NCI-H345 treated with DMSO at 0.1 percent for 48 hours (cell line): ENCODE results near the gene PLPPR3.

Source experiments
- DNase-seq: peaks from one replicate; lab custom pipeline; 2025; ENCODE audit not compliant: unreplicated experiment; lab: John Stamatoyannopoulos, UW

Gene PLPPR3

DNA sequence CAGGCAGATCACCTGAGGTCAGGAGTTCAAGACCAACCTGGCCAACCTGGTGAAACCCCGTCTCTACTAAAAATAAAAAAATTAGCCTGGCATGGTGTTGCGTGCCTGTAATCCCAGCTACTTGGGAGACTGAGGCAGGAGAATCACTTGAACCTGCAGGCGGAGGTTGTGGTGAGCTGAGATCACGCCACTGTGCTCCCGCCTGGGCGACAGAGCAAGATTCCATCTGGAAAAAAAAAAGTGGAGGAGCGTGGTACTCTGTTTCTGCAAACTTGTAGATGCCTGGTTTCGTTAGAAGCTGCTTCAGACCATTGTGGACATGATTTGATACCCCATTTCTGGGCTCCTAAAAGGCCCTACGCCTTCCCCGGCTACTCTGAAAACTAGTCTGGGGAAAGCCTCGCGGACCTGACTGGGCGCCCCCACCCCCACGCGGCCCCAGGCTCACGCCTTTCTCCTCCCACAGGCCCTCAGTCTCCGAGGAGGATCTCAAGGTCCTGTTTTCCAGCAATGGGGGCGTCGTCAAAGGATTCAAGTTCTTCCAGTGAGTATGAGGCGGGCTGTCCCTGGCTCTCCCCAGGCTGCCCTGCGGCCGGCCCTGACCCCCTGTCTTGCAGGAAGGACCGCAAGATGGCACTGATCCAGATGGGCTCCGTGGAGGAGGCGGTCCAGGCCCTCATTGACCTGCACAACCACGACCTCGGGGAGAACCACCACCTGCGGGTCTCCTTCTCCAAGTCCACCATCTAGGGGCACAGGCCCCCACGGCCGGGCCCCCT lies 11.5 kb downstream of the PLPPR3 start:
- no peak for DNase-seq

DNA sequence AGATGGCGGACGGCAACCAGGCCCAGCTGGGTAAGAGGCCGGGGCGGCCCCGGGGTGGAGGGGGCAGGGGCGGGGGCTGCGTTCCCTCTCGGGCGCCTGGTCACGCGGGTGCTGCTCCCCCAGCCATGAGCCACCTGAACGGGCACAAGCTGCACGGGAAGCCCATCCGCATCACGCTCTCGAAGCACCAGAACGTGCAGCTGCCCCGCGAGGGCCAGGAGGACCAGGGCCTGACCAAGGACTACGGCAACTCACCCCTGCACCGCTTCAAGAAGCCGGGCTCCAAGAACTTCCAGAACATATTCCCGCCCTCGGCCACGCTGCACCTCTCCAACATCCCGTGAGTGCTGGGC lies 13.4 kb downstream of the PLPPR3 start:
- DNase-seq = no peak

DNA sequence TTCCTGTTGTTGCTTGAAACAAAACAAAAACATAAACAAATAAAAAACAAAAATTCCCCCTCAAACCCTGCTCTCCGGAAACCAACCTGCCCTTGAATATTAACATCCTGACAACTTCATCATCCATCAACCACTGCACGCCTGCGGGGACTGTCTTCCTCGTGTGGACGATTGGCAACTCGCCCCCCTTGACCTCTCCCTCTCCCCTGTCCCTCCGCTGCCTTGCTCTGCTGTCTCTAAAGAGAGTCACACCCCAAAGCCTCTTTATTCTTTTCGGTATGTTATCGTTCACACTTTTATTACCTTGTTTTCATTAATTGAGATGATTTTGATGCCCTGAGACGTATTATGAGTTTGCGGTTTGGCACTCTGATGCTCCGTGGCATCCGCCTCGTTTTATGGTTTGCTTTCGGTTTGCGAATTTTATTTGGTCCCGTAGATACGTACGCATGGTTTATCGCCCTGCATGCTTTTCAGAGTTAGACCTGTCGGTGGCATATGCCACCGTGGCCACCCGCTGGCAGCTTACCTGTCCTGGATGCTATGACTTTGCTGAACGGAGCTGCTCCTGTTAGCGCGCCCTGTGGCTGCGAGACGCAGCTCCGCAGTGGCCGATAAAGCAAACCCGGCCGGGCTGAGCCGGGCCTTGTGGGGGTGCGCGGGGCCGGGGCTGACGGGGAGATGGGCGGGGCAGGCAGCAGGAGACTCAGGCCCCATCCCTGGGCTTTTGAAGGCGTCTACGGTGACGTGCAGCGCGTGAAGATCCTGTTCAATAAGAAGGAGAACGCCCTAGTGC lies 13.9 kb downstream of the PLPPR3 start:
- no peak for DNase-seq

DNA sequence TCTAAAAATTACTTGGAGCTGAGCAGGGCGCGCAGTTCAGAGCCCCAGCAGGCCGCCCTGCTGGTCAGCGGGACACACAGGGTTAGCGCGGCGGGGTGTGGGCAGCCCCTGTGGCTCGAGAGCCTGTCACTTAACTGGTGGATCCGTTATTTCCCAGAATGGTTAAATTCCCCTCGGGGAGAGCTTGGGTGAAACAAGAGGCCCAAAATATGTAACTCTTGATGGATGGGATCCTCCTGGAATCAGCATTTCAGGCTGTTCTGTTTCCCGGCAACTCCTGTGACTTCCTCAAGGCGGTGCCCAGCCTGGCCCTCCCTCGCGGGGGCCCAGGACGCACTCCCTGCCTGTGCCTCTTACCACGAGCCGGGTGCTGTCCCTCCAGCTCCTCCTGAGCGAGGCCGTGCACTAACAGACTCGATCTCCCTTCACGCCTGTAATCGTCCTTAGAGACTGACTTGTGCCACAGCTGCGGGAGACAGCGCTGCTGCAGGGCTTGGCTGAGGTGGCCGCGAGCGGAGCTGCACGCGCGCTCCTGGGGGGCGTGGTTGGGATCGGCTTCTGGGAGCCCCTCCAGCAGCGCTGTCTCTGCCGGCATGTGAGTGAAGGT lies 14.8 kb downstream of the PLPPR3 start:
- no peak for DNase-seq

DNA sequence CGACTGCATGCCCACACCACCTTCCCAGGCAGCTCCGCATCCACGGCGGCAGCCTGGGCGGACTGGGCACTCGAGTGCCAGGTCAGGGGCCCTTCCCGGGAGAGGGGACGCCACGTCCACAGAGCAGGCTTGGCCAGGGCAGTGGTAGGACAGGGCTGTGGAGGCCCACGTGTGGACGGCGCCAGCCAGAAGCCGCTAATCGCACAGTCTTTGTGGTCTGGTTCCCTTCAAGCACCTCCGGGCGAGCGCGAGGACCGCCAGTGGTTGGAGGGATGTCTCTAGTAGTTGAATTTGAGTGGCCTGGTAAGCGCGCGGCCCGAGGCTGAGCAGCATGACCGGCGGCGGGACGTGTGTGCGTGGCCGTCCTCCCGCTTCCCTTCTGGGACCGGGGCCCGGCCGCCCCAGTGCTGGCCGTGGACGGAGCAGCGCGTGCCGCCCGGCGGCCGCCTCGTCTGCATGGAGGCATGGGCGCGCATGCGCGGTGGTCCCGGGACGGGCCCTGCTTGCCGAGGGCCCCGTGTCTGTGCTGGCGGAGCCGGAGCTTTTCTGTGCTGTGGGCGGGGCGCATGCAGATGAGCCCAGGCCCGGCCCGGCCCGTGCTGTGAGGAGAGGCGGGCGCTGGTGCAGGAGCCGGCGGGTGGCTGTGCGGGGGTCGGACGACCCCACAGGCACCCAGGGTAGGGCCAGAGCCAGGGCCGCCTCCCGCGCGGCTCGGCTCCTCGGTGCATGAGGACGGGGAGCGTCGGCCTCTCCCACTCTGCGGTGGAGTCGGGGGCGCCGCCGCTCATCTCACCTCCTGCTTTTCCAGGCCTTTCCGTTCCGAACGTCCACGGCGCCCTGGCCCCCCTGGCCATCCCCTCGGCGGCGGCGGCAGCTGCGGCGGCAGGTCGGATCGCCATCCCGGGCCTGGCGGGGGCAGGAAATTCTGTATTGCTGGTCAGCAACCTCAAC lies 15.9 kb downstream of the PLPPR3 start:
- no peak for DNase-seq

DNA sequence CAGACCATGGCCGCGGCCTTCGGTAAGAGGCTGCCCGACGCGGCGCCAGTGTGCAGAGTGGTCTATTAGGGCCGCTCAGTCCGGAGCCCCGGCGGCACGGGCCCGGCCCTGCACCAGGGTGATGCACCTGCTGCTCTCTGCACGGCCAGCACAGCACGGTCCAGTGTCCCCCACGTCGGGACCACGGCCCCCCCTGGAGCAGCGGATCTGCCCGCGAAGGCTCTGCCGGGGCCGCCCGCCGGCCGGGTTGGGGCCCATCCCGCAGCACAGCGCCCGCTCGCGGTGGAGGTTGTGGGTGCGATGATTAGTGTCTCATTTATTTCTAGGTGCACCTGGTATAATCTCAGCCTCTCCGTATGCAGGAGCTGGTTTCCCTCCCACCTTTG lies 16.6 kb downstream of the PLPPR3 start:
- no peak for DNase-seq

DNA sequence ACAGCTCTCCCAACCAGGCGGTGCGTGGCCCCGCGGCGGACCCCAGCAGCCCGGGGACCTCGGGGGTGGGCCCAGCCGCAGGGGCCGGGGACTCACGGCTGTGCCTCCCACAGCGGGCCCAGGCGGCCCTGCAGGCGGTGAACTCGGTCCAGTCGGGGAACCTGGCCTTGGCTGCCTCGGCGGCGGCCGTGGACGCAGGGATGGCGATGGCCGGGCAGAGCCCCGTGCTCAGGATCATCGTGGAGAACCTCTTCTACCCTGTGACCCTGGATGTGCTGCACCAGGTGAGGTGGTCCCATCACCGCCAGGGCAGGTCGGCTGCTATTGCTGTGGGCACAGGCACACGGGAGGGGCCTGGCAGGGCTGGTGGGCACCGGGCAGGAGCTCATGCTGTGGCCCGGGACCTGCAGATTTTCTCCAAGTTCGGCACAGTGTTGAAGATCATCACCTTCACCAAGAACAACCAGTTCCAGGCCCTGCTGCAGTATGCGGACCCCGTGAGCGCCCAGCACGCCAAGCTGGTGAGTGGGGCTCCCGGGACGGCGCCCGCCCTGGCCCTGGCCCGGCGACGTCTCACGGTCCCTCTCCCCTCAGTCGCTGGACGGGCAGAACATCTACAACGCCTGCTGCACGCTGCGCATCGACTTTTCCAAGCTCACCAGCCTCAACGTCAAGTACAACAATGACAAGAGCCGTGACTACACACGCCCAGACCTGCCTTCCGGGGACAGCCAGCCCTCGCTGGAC lies 17.2 kb downstream of the PLPPR3 start:
- DNase-seq = no peak

DNA sequence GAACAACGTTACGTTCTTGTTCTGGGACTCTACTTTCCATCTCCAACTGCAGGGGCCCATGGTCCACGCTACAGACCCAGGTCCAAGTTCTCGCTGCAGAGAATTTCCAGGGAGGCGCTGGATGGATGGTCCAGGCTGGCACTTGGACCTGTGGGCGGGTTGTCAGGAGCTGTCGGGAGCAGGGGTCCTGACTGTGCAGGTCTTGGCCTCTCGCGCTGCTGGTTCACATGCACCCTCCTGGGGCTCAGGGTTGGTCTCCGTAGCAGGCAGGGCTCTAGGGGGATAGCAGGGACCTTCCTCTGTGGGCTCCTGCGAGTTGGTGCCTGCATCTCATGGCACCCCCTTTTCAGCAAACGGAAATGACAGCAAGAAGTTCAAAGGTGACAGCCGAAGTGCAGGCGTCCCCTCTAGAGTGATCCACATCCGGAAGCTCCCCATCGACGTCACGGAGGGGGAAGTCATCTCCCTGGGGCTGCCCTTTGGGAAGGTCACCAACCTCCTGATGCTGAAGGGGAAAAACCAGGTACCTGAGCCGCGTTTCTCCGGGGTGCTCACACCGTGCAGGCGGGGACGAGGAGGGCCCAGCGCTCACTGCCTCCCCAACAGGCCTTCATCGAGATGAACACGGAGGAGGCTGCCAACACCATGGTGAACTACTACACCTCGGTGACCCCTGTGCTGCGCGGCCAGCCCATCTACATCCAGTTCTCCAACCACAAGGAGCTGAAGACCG lies 17.9 kb downstream of the PLPPR3 start:
- no peak for DNase-seq

DNA sequence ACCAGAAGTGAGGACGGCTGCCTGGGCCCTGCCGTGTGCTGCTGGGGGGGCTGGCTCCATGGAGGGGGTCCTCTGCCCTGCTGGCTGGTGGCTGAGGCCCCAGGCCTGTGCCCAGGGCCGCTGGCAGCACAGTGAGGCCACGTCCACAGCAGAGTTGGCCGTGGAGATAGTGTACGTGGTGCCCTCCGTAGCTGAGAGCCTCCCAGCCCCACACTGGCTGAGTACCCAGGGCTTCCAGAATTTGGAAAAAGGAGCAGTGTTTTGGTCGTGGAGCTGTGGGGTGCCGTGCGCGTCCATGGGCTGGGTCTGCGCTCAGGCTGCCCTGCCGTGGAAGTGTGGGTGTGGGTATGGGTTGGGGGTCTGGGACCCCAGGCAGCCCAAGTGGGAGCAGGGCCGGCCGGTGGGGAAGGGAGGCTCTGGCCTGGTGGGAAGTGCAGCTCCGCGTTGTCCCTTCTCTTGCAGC lies 18.6 kb downstream of the PLPPR3 start:
- DNase-seq = no peak

DNA sequence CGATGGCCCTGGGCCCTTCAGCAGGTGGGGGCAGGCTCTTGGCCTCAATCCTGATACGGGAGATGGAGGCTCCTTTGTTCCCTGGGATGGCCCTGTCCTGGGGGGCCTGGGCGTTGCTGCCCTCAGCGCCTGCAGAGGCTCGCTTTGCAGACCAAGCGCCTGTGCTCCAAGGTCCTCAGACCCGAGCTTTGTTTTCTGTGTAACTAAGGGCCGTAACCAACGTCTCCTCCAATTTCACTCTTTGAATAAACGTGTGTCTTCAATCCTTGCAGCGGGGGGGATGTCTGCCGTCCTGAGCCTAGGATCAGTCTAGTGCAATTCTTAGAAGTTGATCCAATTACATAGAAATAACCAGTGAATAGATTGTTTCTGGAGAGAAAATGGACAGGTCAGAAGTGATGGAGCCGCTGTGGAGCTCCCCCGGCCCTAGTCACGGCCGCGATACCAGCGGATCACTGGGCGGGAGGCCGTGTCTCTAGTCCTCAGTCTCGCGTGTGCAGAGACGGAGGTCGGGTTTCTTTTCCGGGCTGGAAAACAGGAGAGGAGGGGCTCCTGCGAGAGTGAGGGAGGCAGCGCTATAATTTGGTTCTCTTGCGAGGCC lies 19.2 kb downstream of the PLPPR3 start:
- no peak for DNase-seq

DNA sequence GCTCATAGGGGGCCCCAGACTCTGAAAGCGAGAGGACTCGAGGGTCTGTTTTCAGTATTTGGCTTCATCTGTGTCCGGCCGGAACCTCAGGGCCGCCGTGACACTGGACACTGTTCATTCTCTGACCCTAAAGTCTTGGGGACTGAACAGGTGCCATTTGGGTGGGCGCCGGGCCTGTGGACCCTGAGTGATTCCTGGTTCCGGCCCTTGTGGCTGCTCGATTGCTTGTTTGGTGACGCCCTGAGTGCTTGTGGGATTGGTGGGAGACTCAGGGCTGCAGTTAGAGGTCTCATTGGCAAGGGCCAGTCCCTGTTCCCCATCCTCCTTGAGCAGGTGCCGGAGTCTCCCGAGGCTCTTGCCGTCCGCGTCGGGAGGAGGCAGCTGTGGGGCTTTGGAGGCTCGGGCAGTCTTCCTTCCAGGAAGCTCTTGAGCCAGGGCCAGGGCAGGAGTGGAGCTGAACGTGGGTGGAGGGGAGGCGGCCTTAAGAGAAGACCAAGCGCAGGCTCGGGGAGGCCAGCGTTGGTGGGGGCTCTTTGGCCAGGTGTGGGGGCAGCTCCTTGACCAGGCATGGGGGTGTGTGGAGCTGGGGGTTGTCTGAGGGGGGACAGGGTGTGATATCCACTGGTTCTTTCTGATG lies 19.8 kb downstream of the PLPPR3 start:
- DNase-seq = no peak

DNA sequence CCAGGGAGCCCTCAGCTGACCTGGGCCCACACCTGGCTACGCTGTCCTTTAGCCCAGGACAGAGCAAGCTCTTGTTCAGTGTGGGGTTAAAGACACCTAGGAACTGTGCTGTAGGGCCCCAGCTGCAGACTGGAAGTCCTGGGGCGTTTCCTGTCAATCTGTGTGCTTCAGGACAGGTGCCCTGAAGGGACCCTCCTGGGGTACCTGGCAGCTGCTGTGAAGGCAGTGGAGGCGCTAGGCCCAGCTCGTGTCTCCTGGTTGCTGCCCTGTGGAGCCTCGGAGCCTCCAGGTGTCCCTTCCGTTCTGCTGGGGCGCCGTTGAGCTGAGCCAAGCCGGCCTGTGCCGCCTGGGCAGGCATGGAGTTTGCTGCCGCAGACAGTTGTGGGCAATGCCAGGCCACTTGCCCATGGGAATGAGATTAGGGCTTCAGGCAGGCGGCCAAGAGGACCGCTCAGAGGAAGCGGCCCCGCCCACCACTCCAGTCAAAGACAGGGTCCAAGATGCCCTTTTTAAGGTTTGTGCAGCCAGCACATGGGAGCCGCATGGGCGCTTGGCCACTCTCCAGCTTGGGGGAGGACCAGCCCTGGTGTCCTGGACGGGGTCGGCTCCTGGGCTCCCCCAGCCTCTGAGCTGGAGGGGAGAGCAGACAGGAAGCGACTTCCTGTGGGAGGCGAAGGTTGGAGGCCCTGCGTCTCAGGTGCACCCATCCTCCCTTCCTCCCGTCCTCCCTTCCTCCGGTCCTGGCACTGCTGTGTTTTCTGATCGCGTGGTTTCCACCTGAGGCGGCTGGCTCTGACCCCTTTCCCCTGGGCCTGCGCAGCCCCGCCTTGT lies 20.5 kb downstream of the PLPPR3 start:
- no peak for DNase-seq

DNA sequence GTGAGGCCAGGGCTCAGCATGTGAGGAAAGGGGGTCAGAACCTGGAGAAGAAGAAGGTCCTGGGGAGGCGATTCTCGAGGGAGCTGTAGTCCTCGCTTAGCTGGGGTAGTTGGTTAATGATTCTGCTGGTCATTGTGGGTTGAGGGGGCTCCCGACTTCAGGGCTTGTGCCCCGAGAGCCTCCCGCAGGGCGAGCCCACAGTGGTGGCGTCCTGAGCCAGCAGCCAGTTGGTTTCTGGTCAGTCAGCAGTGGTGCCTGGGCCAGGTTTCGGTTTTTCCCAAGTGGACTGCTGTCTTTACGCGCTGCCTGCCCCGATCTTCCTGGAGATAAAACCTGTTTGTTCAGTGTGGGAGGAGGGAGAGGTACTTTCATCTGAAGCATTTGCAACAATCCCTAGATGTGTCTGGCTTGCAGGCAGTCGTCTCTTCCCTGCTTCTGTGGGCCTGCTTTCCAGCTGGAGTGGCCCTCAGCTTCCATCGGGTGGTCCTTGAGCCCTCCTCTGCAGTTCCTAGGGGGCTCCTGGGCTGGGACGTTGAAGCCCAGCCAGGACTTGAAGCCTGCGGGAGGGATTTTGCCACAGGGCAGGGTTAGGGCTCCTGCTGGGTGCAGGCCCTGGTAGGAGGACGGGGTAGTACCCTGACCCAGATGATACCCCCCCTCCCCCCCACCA lies 21.3 kb downstream of the PLPPR3 start:
- DNase-seq = no peak

DNA sequence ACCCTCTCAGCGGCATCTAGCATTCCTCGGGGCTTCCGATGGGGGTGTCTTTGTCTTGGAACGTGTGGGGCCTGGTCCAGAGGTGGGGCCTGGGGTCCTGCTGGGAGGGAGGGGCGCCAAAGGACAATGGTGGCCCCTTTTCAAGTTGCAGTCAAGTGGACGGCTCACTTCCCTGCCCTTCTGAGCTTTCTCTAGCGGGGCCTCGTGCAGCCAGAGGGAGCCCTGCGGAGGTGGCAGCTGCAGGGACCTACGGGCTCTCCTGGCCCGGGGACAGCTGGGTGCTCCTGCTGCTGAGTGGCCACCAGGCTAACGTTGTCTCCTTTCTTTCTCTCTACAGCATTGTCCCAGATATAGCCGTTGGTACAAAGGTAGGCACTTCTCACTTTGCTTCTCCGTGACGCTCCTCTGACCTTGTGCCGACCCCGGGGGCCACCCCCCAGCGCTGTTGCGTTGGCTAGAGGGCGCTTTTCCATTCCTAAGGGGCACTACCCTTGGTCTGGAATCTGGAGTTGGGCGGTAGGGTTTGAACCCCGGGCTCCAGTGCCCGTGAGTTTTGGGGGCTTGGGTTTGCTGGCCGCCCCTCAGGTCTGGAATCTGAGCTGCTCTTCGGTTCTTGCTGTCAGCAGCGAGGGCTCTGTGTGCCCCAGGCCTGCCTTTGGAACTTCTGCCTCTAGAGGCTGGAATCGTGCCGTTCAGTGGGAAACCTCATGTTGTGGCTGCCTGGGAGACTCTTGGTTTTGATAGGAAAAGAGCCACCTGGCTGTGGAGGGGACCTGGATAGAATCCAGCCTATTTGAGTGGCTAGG lies 22.5 kb downstream of the PLPPR3 start:
- DNase-seq = no peak

DNA sequence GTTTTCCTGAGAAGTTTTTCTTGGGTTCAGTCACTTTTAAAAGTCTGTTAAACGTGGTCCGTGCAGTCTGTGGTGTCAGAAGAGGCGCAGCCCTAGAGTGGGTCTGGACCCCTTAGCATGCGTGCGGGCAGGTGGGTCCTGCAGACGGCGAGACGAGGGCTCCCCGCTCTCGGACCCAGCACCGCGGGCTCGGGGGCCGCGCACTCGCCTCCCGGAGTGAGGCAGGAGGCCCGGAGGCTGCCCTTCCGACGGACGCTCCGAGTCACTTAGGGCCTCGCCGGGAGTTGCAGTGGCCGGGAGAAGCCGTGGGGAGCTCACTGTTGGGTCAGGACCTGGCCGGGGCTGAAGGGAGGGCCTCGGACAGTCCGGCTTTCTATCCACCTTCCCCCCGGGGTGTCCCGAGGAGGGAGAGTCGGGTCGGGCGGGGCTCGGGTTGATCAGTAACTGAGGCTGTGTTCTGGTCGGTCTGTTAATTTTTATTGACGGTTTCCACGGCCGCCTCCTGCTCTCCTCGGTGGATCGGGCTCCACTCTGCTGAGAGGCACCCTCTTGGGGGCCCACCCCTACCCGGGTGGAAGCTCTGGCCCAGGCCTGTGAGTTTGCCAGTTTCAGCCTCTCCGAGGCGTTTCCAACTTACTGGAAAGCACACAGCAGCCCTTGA lies 23.2 kb downstream of the PLPPR3 start:
- DNase-seq = no peak
